ENCODE results near the gene SCN8A.

SCN8A gene

GRCh38 chr12:51722431-51722830 is 131.4 kb downstream of the SCN8A start:
- no peak for DNase-seq

GRCh38 chr12:51726161-51726560 is 135.1 kb downstream of the SCN8A start:
- no peak for DNase-seq

- no peak for DNase-seq
These were observed 135.9 kb downstream of the SCN8A start for GRCh38 chr12:51726931-51727330.

- DNase-seq, result no peak
These were observed 138.3 kb downstream of the SCN8A start for GRCh38 chr12:51729331-51729730.

GRCh38 chr12:51730745-51731144 is 139.7 kb downstream of the SCN8A start:
- DNase-seq, result no peak

GRCh38 chr12:51740536-51740935 is 149.5 kb downstream of the SCN8A start:
- no peak for DNase-seq

GRCh38 chr12:51744235-51744634 is 153.2 kb downstream of the SCN8A start:
- DNase-seq, result no peak

GRCh38 chr12:51744957-51745356 is 153.9 kb downstream of the SCN8A start:
- DNase-seq, result no peak

- no peak for DNase-seq
These were observed 155.4 kb downstream of the SCN8A start for GRCh38 chr12:51746416-51746815.

- DNase-seq, result no peak
These were observed 157.2 kb downstream of the SCN8A start for GRCh38 chr12:51748235-51748634.

GRCh38 chr12:51749206-51749985 is 158.4 kb downstream of the SCN8A start:
- no peak for DNase-seq

- no peak for DNase-seq
These were observed 158.9 kb downstream of the SCN8A start for GRCh38 chr12:51749986-51750317.

- DNase-seq, result no peak
These were observed 160.6 kb downstream of the SCN8A start for GRCh38 chr12:51751661-51752060.

GRCh38 chr12:51752234-51752889 is 161.3 kb downstream of the SCN8A start:
- DNase-seq, result no peak

- DNase-seq, result no peak
These were observed 163.1 kb downstream of the SCN8A start for GRCh38 chr12:51753980-51754675.

GRCh38 chr12:51755251-51755650 is 164.2 kb downstream of the SCN8A start:
- no peak for DNase-seq

GRCh38 chr12:51759175-51759574 is 168.1 kb downstream of the SCN8A start:
- DNase-seq, result no peak

GRCh38 chr12:51759695-51760094 is 168.7 kb downstream of the SCN8A start:
- DNase-seq, result no peak

- DNase-seq, result no peak
These were observed 169.2 kb downstream of the SCN8A start for GRCh38 chr12:51760231-51760630.

- DNase-seq, result no peak
These were observed 172.7 kb downstream of the SCN8A start for GRCh38 chr12:51763743-51764142.

- DNase-seq, result no peak
These were observed 175.1 kb downstream of the SCN8A start for GRCh38 chr12:51766067-51766676.

GRCh38 chr12:51771008-51771407 is 180.0 kb downstream of the SCN8A start:
- DNase-seq, result no peak

- DNase-seq, result no peak
These were observed 182.3 kb downstream of the SCN8A start for GRCh38 chr12:51773145-51773869.
